Measurements from ENCODE around the gene RBPMS2. TPM values are rescaled to one million over a fixed set of nuclear protein-coding genes. Genes with fewer than 3 reads are reported as not detected.

Gene RBPMS2
- total RNA-seq, 1 experiment from 2014 or later = 181 TPM

GRCh38 chr15:64810497-64811326 lies 35.3 kb upstream of the RBPMS2 start:
- Histone ChIP-seq H3K79me1 (ENCODE audit: insufficient read depth, low read depth, low read length, poor library complexity, severe bottlenecking) (no peaks in the 10 kb centered on the region), H4K20me1 (ENCODE audit: control insufficient read depth, insufficient read depth, insufficient read length) (no peaks in the 10 kb centered on the region), H3K14ac (ENCODE audit: insufficient read depth, low read length) (peak overlapping the region; percentile 33; the same call in 1 of the 2 replicates), H3T11ph (ENCODE audit: low read length) (no peak overlapping the region), H3K9me3 (ENCODE audit: control insufficient read depth, low read depth, low read length) (no peaks in the 10 kb centered on the region), H2BK5ac (ENCODE audit: insufficient read length, low read length) (peak overlapping the region; percentile 85), H4K8ac (replicated peaks; ENCODE audit: insufficient read length, low read depth, low read length) (no peak overlapping the region), H4K91ac (ENCODE audit: insufficient read length, low read depth, low read length) (peak overlapping the region; percentile 33), H3K4ac (ENCODE audit: low read depth, low read length) (no peak overlapping the region), H4K5ac (ENCODE audit: insufficient read length, low read depth, low read length) (peak overlapping the region; percentile 59), H2BK12ac (ENCODE audit: insufficient read length, low read depth, low read length) (peak overlapping the region; percentile 19), H2AK5ac (ENCODE audit: insufficient read length, low read length) (no peak overlapping the region), H3K56ac (ENCODE audit: insufficient read length, low read depth, low read length) (no peak overlapping the region), H3K23me2 (ENCODE audit: insufficient read length, low read depth, low read length, poor library complexity, severe bottlenecking) (peaks cover 13% of the 10 kb centered on the region), H3K9ac (ENCODE audit: extremely low read depth, insufficient read length, low read length) (peak overlapping the region; percentile 44), H2BK15ac (ENCODE audit: low read depth, low read length) (no peak overlapping the region), H3K4me2 (ENCODE audit: insufficient read depth, insufficient read length, low read length) (peak overlapping the region; percentile 56), H2BK20ac (ENCODE audit: low read depth, low read length, poor library complexity, severe bottlenecking) (no peak overlapping the region), H3K18ac (ENCODE audit: insufficient read length, low read depth, low read length) (peak overlapping the region; percentile 65), H3K4me1 (ENCODE audit: insufficient read depth, low read length) (peaks cover 14% of the 10 kb centered on the region), H3K79me2 (ENCODE audit: insufficient read depth, low read length) (no peaks in the 10 kb centered on the region), H3K23ac (ENCODE audit: insufficient read length, low read depth, low read length) (no peak overlapping the region), H2AFZ (ENCODE audit: low read length) (no peak overlapping the region), H2BK120ac (ENCODE audit: low read depth, low read length, poor library complexity, severe bottlenecking) (no peak overlapping the region), H3K27me3 (ENCODE audit: insufficient read depth, low read length) (no peaks in the 10 kb centered on the region), H3K27ac (ENCODE audit: insufficient read length, low read depth, low read length) (peak overlapping the region; percentile 90)
- TF ChIP-seq CTCF (conservative IDR thresholded peaks at IDR 0.05) = no peak
- no peaks in the 10 kb centered on the region for H3K9me3 Mint-ChIP-seq
- WGBS (ENCODE audit: extremely low coverage, insufficient read length, low lambda C conversion rate) = no CpG with 5 or more reads among the region's 6 CpGs
- H3K4me3 Mint-ChIP-seq = peak overlapping the region; percentile 60 to 78
- DNase-seq = peak; percentile 88
- peak overlapping the region; percentile 95 to 100 (median 98) for H3K27ac Mint-ChIP-seq
- H3K27me3 Mint-ChIP-seq (ENCODE audit: low read depth) = no peaks in the 10 kb centered on the region
- H3K4me1 Mint-ChIP-seq = peaks cover 73 to 78% of the 10 kb centered on the region in 2 experiments
- peaks cover 2 to 5% (median 5%) of the 10 kb centered on the region in 3 experiments; a peak in 6 of 7 replicates for H3K36me3 Mint-ChIP-seq (ENCODE audit: insufficient read depth in 1 of 3, low read depth in 3 of 3)
